ENCODE measurements around the gene ARHGEF16.

- TF ChIP-seq CTCF (IDR thresholded peaks at IDR 0.05) (no peak), ZFX (IDR thresholded peaks at IDR 0.05; ENCODE audit: borderline replicate concordance) (no peak)
Observed at GRCh38 chr1:3439346-3440299, 14.8 kb upstream of the ARHGEF16 start.
